Endothelial cell of umbilical vein (primary cell): ENCODE results near the gene NBL1.

Experiments used
- CTCF ChIP-seq, 2 donors: IDR thresholded peaks; 1 replicate in 1 of 2; 2 replicates in 1 of 2; pipeline ENCODE4 v1.5.1; 2011; ENCODE audit warnings: low read length in 2 of 2, mild to moderate bottlenecking in 2 of 2, moderate library complexity in 2 of 2, control low read depth in 1 of 2, inconsistent platforms in 1 of 2, low read depth in 1 of 2; ENCODE audit not compliant: insufficient read depth in 1 of 2; ENCODE audit errors: extremely low read depth in 1 of 2
- EZH2 ChIP-seq: IDR thresholded peaks from 2 replicates; pipeline ENCODE4 v1.6.1; 2012; ENCODE audit warnings: borderline replicate concordance, low read depth, mild to moderate bottlenecking, moderate library complexity, low read length, inconsistent platforms; ENCODE audit not compliant: severe bottlenecking
- FOS ChIP-seq: IDR thresholded peaks from 2 replicates; pipeline ENCODE4 v1.6.1; 2011; ENCODE audit warnings: mild to moderate bottlenecking, low read length, moderate library complexity, borderline replicate concordance; ENCODE audit not compliant: insufficient read depth
- GATA2 ChIP-seq: IDR thresholded peaks from 2 replicates; pipeline ENCODE4 v1.7.0; 2011; ENCODE audit warnings: low read depth, mild to moderate bottlenecking, moderate library complexity, mixed read lengths, low read length; ENCODE audit not compliant: insufficient read length, insufficient read depth
- JUN ChIP-seq: IDR thresholded peaks from 2 replicates; pipeline ENCODE4 v1.6.1; 2011; ENCODE audit warnings: borderline replicate concordance, low read depth; ENCODE audit not compliant: insufficient read length, insufficient read depth
- MAX ChIP-seq: IDR thresholded peaks from 2 replicates; pipeline ENCODE4 v1.6.1; 2011; ENCODE audit not compliant: insufficient read depth, insufficient read length
- MYC ChIP-seq: IDR thresholded peaks from one replicate; pipeline ENCODE4 v1.6.1; 2011; ENCODE audit warnings: mild to moderate bottlenecking, low read depth, low read length
- POLR2A ChIP-seq: IDR thresholded peaks from 2 replicates; pipeline ENCODE4 v1.6.1; 2012; ENCODE audit warnings: low read depth, mild to moderate bottlenecking, control low read depth, low read length
- POLR2AphosphoS5 ChIP-seq: IDR thresholded peaks from 2 replicates; pipeline ENCODE4 v1.6.1; 2012; ENCODE audit warnings: low read depth, mild to moderate bottlenecking, control low read depth, low read length, moderate library complexity; ENCODE audit not compliant: insufficient read depth

- TF ChIP-seq CTCF (IDR thresholded peaks at IDR 0.05; ENCODE audit: extremely low read depth in 1 of 2, insufficient read depth in 1 of 2, low read depth in 1 of 2, low read length in 2 of 2) (no peak), POLR2A (no peak), EZH2 (no peak), MYC (no peak), POLR2AphosphoS5 (no peak), MAX (no peak), FOS (no peak), JUN (no peak), GATA2 (no peak)
Observed at GRCh38 chr1:19655718-19656080, 11.6 kb downstream of the NBL1 start.
